GM18868 (cell line): ENCODE results near the gene ZNF587.
"Not testable (repeated sequence)": the region's sequence is repeated elsewhere in the genome, so short reads cannot be mapped to it uniquely, and the experiment has no call there.

Experiments
- ATAC-seq: cut with Tn5 transposase; IDR thresholded peaks from one replicate; pipeline ENCODE4 v1.9.1; 2021; ENCODE audit warnings: mild to moderate bottlenecking, moderate library complexity; ENCODE audit not compliant: unreplicated experiment

ZNF587 gene

GRCh38 chr19:57849666-57850473, at the start of gene ZNF587:
Gene ZNF587, plus strand, starts transcription at chr19:57849859. Its CDS starts 180 bp downstream, at chr19:57850039.
- peak; percentile 98 for ATAC-seq

- ATAC-seq: no peak
Measured at GRCh38 chr19:57800696-57801095, 49.0 kb upstream of the ZNF587 start.

GRCh38 chr19:57802269-57802668, 47.4 kb upstream of the ZNF587 start:
- ATAC-seq: peak; percentile 49

- no peak for ATAC-seq
Measured at GRCh38 chr19:57803265-57803593, 46.4 kb upstream of the ZNF587 start.

- ATAC-seq: no peak
Measured at GRCh38 chr19:57803594-57804325, 45.9 kb upstream of the ZNF587 start.

- ATAC-seq: no peak
Measured at GRCh38 chr19:57807541-57807940, 42.1 kb upstream of the ZNF587 start.

GRCh38 chr19:57810410-57811295, 39.0 kb upstream of the ZNF587 start:
- ATAC-seq: not testable (repeated sequence)

GRCh38 chr19:57812226-57812625, 37.4 kb upstream of the ZNF587 start:
- ATAC-seq: peak; percentile 55

GRCh38 chr19:57812975-57813820, 36.5 kb upstream of the ZNF587 start:
- ATAC-seq: not testable (repeated sequence)

- ATAC-seq: no peak
Measured at GRCh38 chr19:57813919-57814504, 35.6 kb upstream of the ZNF587 start.

- ATAC-seq: peak; percentile 69
Measured at GRCh38 chr19:57814505-57815246, 35.0 kb upstream of the ZNF587 start, which contains the start of gene ZNF552. Gene ZNF552, minus strand, starts transcription at chr19:57814913. Its CDS starts 170 bp downstream, at chr19:57814743.

GRCh38 chr19:57815247-57816075, 34.2 kb upstream of the ZNF587 start:
- no peak for ATAC-seq

- no peak for ATAC-seq
Measured at GRCh38 chr19:57816652-57817051, 33.0 kb upstream of the ZNF587 start.

- ATAC-seq: no peak
Measured at GRCh38 chr19:57817976-57818375, 31.7 kb upstream of the ZNF587 start.

- no peak for ATAC-seq
Measured at GRCh38 chr19:57818378-57818777, 31.3 kb upstream of the ZNF587 start.

GRCh38 chr19:57819475-57820148, 30.0 kb upstream of the ZNF587 start:
- peak; percentile 85 for ATAC-seq

GRCh38 chr19:57820599-57820998, 29.1 kb upstream of the ZNF587 start:
- ATAC-seq: no peak

GRCh38 chr19:57821095-57821494, 28.6 kb upstream of the ZNF587 start:
- not testable (repeated sequence) for ATAC-seq
